Keratinocyte (primary cell): Measurements from ENCODE around the gene DLG4. TPM values are rescaled to one million over a fixed set of nuclear protein-coding genes. Genes with fewer than 3 reads are reported as not detected.

Source experiments
- DNase-seq: peaks from one replicate; pipeline ENCODE4 v3.0.0-alpha.2; 2011; ENCODE audit warnings: low read depth, missing footprints, low spot score
- FAIRE-seq: peaks from 2 replicates; lab custom pipeline; 2011; peaks lifted over from hg19 to GRCh38; lab: Jason Lieb, UNC
- H2AFZ ChIP-seq: 2 replicates; pipeline ENCODE4 v1.6.0; 2012; ENCODE audit warnings: low read length, control low read depth, inconsistent platforms; ENCODE audit not compliant: control insufficient read depth
- H3K27ac ChIP-seq: 2 replicates; pipeline ENCODE4 v1.5.1; 2011; ENCODE audit warnings: low read length; ENCODE audit not compliant: control insufficient read depth, insufficient read depth
- H3K27me3 ChIP-seq: 3 replicates; pipeline ENCODE4 v1.6.0; 2011; ENCODE audit warnings: low read length; ENCODE audit not compliant: control insufficient read depth, insufficient read depth; ENCODE audit errors: extremely low read depth
- H3K36me3 ChIP-seq, 2 experiments: 2 replicates in 1 of 2; 3 replicates in 1 of 2; pipeline ENCODE4 v1.5.1; 2011; ENCODE audit warnings: low read length in 2 of 2, mild to moderate bottlenecking in 1 of 2; ENCODE audit not compliant: control insufficient read depth in 2 of 2, insufficient read depth in 2 of 2; ENCODE audit errors: extremely low read depth in 1 of 2
- H3K4me1 ChIP-seq: 3 replicates; pipeline ENCODE4 v1.5.1; 2011; ENCODE audit warnings: low read length; ENCODE audit not compliant: control insufficient read depth, insufficient read depth; ENCODE audit errors: extremely low read depth
- H3K4me2 ChIP-seq: 3 replicates; pipeline ENCODE4 v1.6.0; 2011; ENCODE audit warnings: low read depth, low read length; ENCODE audit not compliant: control insufficient read depth, insufficient read depth; ENCODE audit errors: extremely low read depth
- H3K4me3 ChIP-seq, 3 experiments: fragments of 200-600 bp in 1 of 3; sonication (generic) in 1 of 3; 2 replicates in 2 of 3; 3 replicates in 1 of 3; pipeline ENCODE4 v1.5.1; 2011 to 2016; ENCODE audit warnings: low read length in 3 of 3, mild to moderate bottlenecking in 3 of 3, control low read depth in 2 of 3, inconsistent platforms in 1 of 3, low read depth in 1 of 3, mixed read lengths in 1 of 3, mixed run types in 1 of 3, moderate library complexity in 1 of 3; ENCODE audit not compliant: control insufficient read depth in 2 of 3, insufficient read depth in 2 of 3; ENCODE audit errors: extremely low read depth in 1 of 3
- H3K79me2 ChIP-seq: 2 replicates; pipeline ENCODE4 v1.6.0; 2012; ENCODE audit warnings: low read length; ENCODE audit not compliant: control insufficient read depth, insufficient read depth
- H3K9ac ChIP-seq: 3 replicates; pipeline ENCODE4 v1.6.0; 2011; ENCODE audit warnings: low read length; ENCODE audit not compliant: control insufficient read depth, insufficient read depth; ENCODE audit errors: extremely low read depth
- H3K9me1 ChIP-seq: 3 replicates; pipeline ENCODE4 v1.6.0; 2011; ENCODE audit warnings: low read length; ENCODE audit not compliant: control insufficient read depth, insufficient read depth; ENCODE audit errors: extremely low read depth
- H3K9me3 ChIP-seq: 2 replicates; pipeline ENCODE4 v1.5.1; 2012; ENCODE audit warnings: low read depth, low read length; ENCODE audit not compliant: control insufficient read depth
- H4K20me1 ChIP-seq: 3 replicates; pipeline ENCODE4 v1.6.0; 2011; ENCODE audit warnings: low read length; ENCODE audit not compliant: control insufficient read depth, insufficient read depth; ENCODE audit errors: extremely low read depth
- CTCF ChIP-seq, 3 experiments: IDR thresholded peaks in 1 of 3; conservative IDR thresholded peaks in 1 of 3; optimal IDR thresholded peaks in 1 of 3; 2 replicates in 2 of 3; 3 replicates in 1 of 3; pipeline versions ENCODE3 to v1.5.1; 2011; ENCODE audit warnings: low read length in 3 of 3, mild to moderate bottlenecking in 3 of 3, moderate library complexity in 2 of 3, control low read depth in 1 of 3, inconsistent platforms in 1 of 3; ENCODE audit not compliant: insufficient read depth in 2 of 3; ENCODE audit errors: extremely low read depth in 1 of 3
- EZH2 ChIP-seq: IDR thresholded peaks from one replicate; pipeline ENCODE4 v1.6.1; 2012; ENCODE audit warnings: inconsistent platforms, mild to moderate bottlenecking, low read length, moderate library complexity
- dilution Hi-C: fragments of 300-500 bp; cut with MboI; formaldehyde crosslinking; loops from one replicate; pipeline ENCODE4 v1.7.0; 2020; ENCODE audit warnings: low sequenced_read_pairs; ENCODE audit not compliant: extremely low pct_ligation_motif_present
- polyA plus RNA-seq, 5 experiments: library from polyadenylated mRNA; depleted of rRNA in 3 of 5; stranded (reverse) in 3 of 5; stranded (forward) in 1 of 5; unstranded in 1 of 5; fragments of >200 nt; gene quantifications; 1 replicate in 1 of 5; 2 replicates in 3 of 5; 3 replicates in 1 of 5; pipeline versions ENCODE4 v1.2.1 to v1.2.3, GENCODE V29; 2011 to 2012; ENCODE audit warnings: missing spikeins in 2 of 5, low read depth in 1 of 5, low replicate concordance in 1 of 5

Gene DLG4
- polyA plus RNA-seq, 1 donor (not counting 4 experiments of a cell fraction or from before 2014, with no cell fraction given), result 4.5 TPM

GRCh38 chr17:7241783-7242716, 22.4 kb upstream of the DLG4 start, which contains the start of gene GABARAP:
GABARAP (minus strand) TSS chr17:7242449; CDS start chr17:7242330, 119 bp downstream.
- H3K36me3 ChIP-seq, result peaks cover 22 to 24% of the 10 kb centered on the region in 2 experiments
- H3K27ac ChIP-seq, result peak within 1 kb of the TSS; percentile 99
- H2AFZ ChIP-seq, result peak within 1 kb of the TSS; percentile 72
- no peaks in the 10 kb centered on the region for H4K20me1 ChIP-seq
- dilution Hi-C loops, result no loop called here
- peak within 1 kb of the TSS; percentile 95 for H3K4me2 ChIP-seq
- peaks cover 25% of the 10 kb centered on the region for H3K4me1 ChIP-seq
- H3K9me3 ChIP-seq, result no peaks in the 10 kb centered on the region
- DNase-seq, result no peak
- no peaks in the 10 kb centered on the region for H3K9me1 ChIP-seq
- FAIRE-seq, result peak; percentile 26
- peaks cover 31% of the 10 kb centered on the region for H3K79me2 ChIP-seq
- no peaks in the 10 kb centered on the region for H3K27me3 ChIP-seq
- peak within 1 kb of the TSS; percentile 68 to 90 (median 69) for H3K4me3 ChIP-seq
- H3K9ac ChIP-seq, result peak within 1 kb of the TSS; percentile 96
- TF ChIP-seq CTCF (optimal IDR thresholded peaks at IDR 0.05 in 1 of 3, IDR thresholded peaks at IDR 0.05 in 1 of 3, conservative IDR thresholded peaks at IDR 0.05 in 1 of 3; ENCODE audit: extremely low read depth in 1 of 3, insufficient read depth in 2 of 3, low read length in 3 of 3) (peak in 1 of 3 experiments; percentile 1), EZH2 (no peak)

- no peaks in the 10 kb centered on the region for H3K9me3 ChIP-seq
- FAIRE-seq, result peak; percentile 46
- peak overlapping the region; percentile 96 for H3K9ac ChIP-seq
- no peak for TF ChIP-seq CTCF (optimal IDR thresholded peaks at IDR 0.05 in 1 of 3, IDR thresholded peaks at IDR 0.05 in 1 of 3, conservative IDR thresholded peaks at IDR 0.05 in 1 of 3; ENCODE audit: extremely low read depth in 1 of 3, insufficient read depth in 2 of 3, low read length in 3 of 3)
- TF ChIP-seq EZH2, result no peak
- peaks cover 35% of the 10 kb centered on the region for H3K79me2 ChIP-seq
- no peaks in the 10 kb centered on the region for H3K9me1 ChIP-seq
- no peaks in the 10 kb centered on the region for H4K20me1 ChIP-seq
- H2AFZ ChIP-seq, result no peak overlapping the region
- peaks cover 25% of the 10 kb centered on the region for H3K4me1 ChIP-seq
- H3K27me3 ChIP-seq, result no peaks in the 10 kb centered on the region
- DNase-seq, result no peak
- dilution Hi-C loops, result no loop called here
- H3K4me3 ChIP-seq, result peak overlapping the region; percentile 68 to 90 (median 69)
- peaks cover 20 to 23% of the 10 kb centered on the region in 2 experiments for H3K36me3 ChIP-seq
- peak overlapping the region; percentile 99 for H3K27ac ChIP-seq
- H3K4me2 ChIP-seq, result peak overlapping the region; percentile 95
Measured at GRCh38 chr17:7241090-7241733, 21.6 kb upstream of the DLG4 start.
